Thyroid gland (tissue), 4 donors: ENCODE measurements around the gene PLXNA1. TPM values are rescaled to one million over a fixed set of nuclear protein-coding genes. Genes with fewer than 3 reads are reported as not detected.
A peak's percentile ranks its signal among the peaks of the same experiment; 100 is the strongest.

ENCODE experiments used
- DNase-seq, 2 donors: peaks; one replicate each; pipeline ENCODE4 v3.0.0-alpha.2; 2019
- H3K27ac ChIP-seq, 3 donors: fragments of 200-600 bp; sonication (generic); 1 replicate in 2 of 3; 2 replicates in 1 of 3; pipeline ENCODE4 v1.5.1; 2016 to 2019; ENCODE audit warnings: mild to moderate bottlenecking in 1 of 3, moderate library complexity in 1 of 3
- H3K27me3 ChIP-seq: fragments of 200-600 bp; sonication (generic); one replicate; pipeline ENCODE4 v1.5.1; 2019
- H3K36me3 ChIP-seq, 2 donors: fragments of 200-600 bp; sonication (generic); one replicate each; pipeline ENCODE4 v1.5.1; 2016 to 2019
- H3K4me1 ChIP-seq, 2 donors: fragments of 200-600 bp; sonication (generic); one replicate each; pipeline ENCODE4 v1.5.1; 2017 to 2019
- H3K4me3 ChIP-seq, 3 donors: fragments of 200-600 bp; sonication (generic); replicated peaks in 1 of 3; 1 replicate in 2 of 3; 2 replicates in 1 of 3; pipeline ENCODE4 v1.5.1; 2016; ENCODE audit warnings: mild to moderate bottlenecking in 1 of 3
- H3K9me3 ChIP-seq: fragments of 200-600 bp; sonication (generic); one replicate; pipeline ENCODE4 v1.5.1; 2017
- CTCF ChIP-seq, 6 experiments: fragments of 200-600 bp in 3 of 6; fragments of 450-650 bp in 3 of 6; sonication (generic) in 3 of 6; IDR thresholded peaks; one replicate each; pipeline ENCODE4 v1.5.1; 2016 to 2019; ENCODE audit warnings: antibody characterized with exemption in 6 of 6, mild to moderate bottlenecking in 2 of 6, inconsistent platforms in 1 of 6, moderate library complexity in 1 of 6
- POLR2A ChIP-seq, 2 donors: fragments of 450-650 bp; IDR thresholded peaks; one replicate each; pipeline ENCODE4 v1.6.1; 2017; ENCODE audit warnings: antibody characterized with exemption in 2 of 2, mild to moderate bottlenecking in 2 of 2, moderate library complexity in 1 of 2
- WGBS, 2 donors: methylation state at CpG; one replicate each; pipeline ENCODE4 v1.1.5; 2017; 5-methylcytosine and 5-hydroxymethylcytosine counted together
- intact Hi-C: fragments of 100-400 bp; cut with DNase I; formaldehyde crosslinking; loops from one replicate; pipeline ENCODE4 v1.15.1; 2023
- total RNA-seq, 4 donors: library from RNA; depleted of rRNA; stranded (reverse); fragments of >200 nt; gene quantifications; one replicate each; pipeline ENCODE4 v1.2.3, GENCODE V29; 2016

PLXNA1 gene
- total RNA-seq, 4 donors from 2014 or later, result 16.0 to 28.0 (median 22.8) TPM

- Histone ChIP-seq H3K27ac (peak overlapping the region; percentile 52 to 78 (median 68)), H3K36me3 (no peaks in the 10 kb centered on the region), H3K9me3 (no peaks in the 10 kb centered on the region), H3K4me3 (no peak overlapping the region), H3K4me1 (peaks cover 16 to 22% of the 10 kb centered on the region in 2 donors), H3K27me3 (no peaks in the 10 kb centered on the region)
- DNase-seq, result peak; percentile 87 to 93
- WGBS, 2 donors, result 48 to 50% methylated on average over 20 to 25 of the region's 26 CpGs
- intact Hi-C loops, result no loop called here
- TF ChIP-seq POLR2A (IDR thresholded peaks at IDR 0.05) (peak in 1 of 2 donors; percentile 55), CTCF (IDR thresholded peaks at IDR 0.05) (peak in 4 of 6 experiments; percentile 28 to 50 (median 45))
Measured at GRCh38 chr3:127002195-127003174, 19.6 kb downstream of the PLXNA1 start.

- Histone ChIP-seq H3K27ac (no peak overlapping the region), H3K4me1 (peaks cover 16 to 22% of the 10 kb centered on the region in 2 donors), H3K4me3 (no peak overlapping the region), H3K27me3 (no peaks in the 10 kb centered on the region), H3K9me3 (no peaks in the 10 kb centered on the region), H3K36me3 (no peaks in the 10 kb centered on the region)
- no peak for DNase-seq
- TF ChIP-seq POLR2A (IDR thresholded peaks at IDR 0.05) (no peak), CTCF (IDR thresholded peaks at IDR 0.05) (no peak)
- intact Hi-C loops, result no loop called here
- 97 to 100% methylated on average over 1 to 11 of the region's 12 CpGs for WGBS, 2 donors
Measured at GRCh38 chr3:127003175-127003555, 20.2 kb downstream of the PLXNA1 start.

GRCh38 chr3:127003601-127004280 lies 20.8 kb downstream of the PLXNA1 start:
- 90 to 98% methylated on average over 2 to 6 of the region's 7 CpGs for WGBS, 2 donors
- H3K27ac ChIP-seq, result no peak overlapping the region
- no peaks in the 10 kb centered on the region for H3K36me3 ChIP-seq
- no peak for DNase-seq
- no peak overlapping the region for H3K4me3 ChIP-seq
- peaks cover 16 to 22% of the 10 kb centered on the region in 2 donors for H3K4me1 ChIP-seq
- H3K27me3 ChIP-seq, result no peaks in the 10 kb centered on the region
- TF ChIP-seq POLR2A (IDR thresholded peaks at IDR 0.05), result no peak
- no peak for TF ChIP-seq CTCF (IDR thresholded peaks at IDR 0.05)
- intact Hi-C loops, result no loop called here
- H3K9me3 ChIP-seq, result no peaks in the 10 kb centered on the region

- DNase-seq, result no peak
- H3K27ac ChIP-seq, result no peak overlapping the region
Measured at GRCh38 chr3:127004641-127005397, 21.9 kb downstream of the PLXNA1 start.

More at GRCh38 chr3:127004641-127005397, 21.9 kb downstream of the PLXNA1 start:
- 89 to 96% methylated on average over 4 to 18 of the region's 32 CpGs for WGBS, 2 donors
- H3K27me3 ChIP-seq, result no peaks in the 10 kb centered on the region
- H3K4me3 ChIP-seq, result no peak overlapping the region
- no peaks in the 10 kb centered on the region for H3K9me3 ChIP-seq
- intact Hi-C loops, result no loop called here
- no peak for TF ChIP-seq POLR2A (IDR thresholded peaks at IDR 0.05)
- no peak for TF ChIP-seq CTCF (IDR thresholded peaks at IDR 0.05)
- peaks cover 16 to 22% of the 10 kb centered on the region in 2 donors for H3K4me1 ChIP-seq
- no peaks in the 10 kb centered on the region for H3K36me3 ChIP-seq
